SK-N-MC (cell line): ENCODE data around the gene MAML3.

Experiments
- EZH2 ChIP-seq: fragments of 200-600 bp; sonication (generic); IDR thresholded peaks from one replicate; pipeline ENCODE4 v1.6.1; 2017; ENCODE audit warnings: antibody characterized with exemption
- POLR2AphosphoS5 ChIP-seq: IDR thresholded peaks from 2 replicates; pipeline ENCODE4 v1.6.1; 2012; ENCODE audit warnings: mild to moderate bottlenecking, low read depth, low read length, borderline replicate concordance

- TF ChIP-seq POLR2AphosphoS5: no peak
- TF ChIP-seq EZH2: no peak
Measured at GRCh38 chr4:140096483-140096861, 57.5 kb downstream of the MAML3 start.
